T-cell (primary cell): Measurements from ENCODE around the gene SHQ1. TPM values are rescaled to one million over a fixed set of nuclear protein-coding genes. Genes with fewer than 3 reads are reported as not detected.
A peak's percentile ranks its signal among the peaks of the same experiment; 100 is the strongest.

ENCODE experiments used
- ATAC-seq, 4 experiments: fragments of 200-7000 bp in 3 of 4; fragments of 150-1000 bp in 1 of 4; cut with Tn5 transposase; replicated peaks in 1 of 4; 1 replicate in 3 of 4; 2 replicates in 1 of 4; pipeline ENCODE4 v1.10.0; 2021; ENCODE audit warnings: moderate library complexity in 3 of 4, mild to moderate bottlenecking in 2 of 4, moderate number of reproducible peaks in 1 of 4
- CTCF ChIA-PET, 2 donors: fragments of 300-600 bp; sonication (Branson Sonifier 250); formaldehyde crosslinking; loops; one replicate each; lab custom pipeline; 2022; ENCODE audit warnings: antibody characterized with exemption in 2 of 2; lab: Charles Lee
- POLR2A ChIA-PET, 2 donors: fragments of 300-600 bp; sonication (Branson Sonifier 250); formaldehyde crosslinking; loops; one replicate each; lab custom pipeline; 2022; ENCODE audit warnings: antibody characterized with exemption in 2 of 2; lab: Charles Lee
- DNase-seq, 35 experiments: peaks; one replicate each; pipeline versions ENCODE4 v3.0.0 to v3.0.0-alpha.2; 2013 to 2023
- H3K27ac ChIP-seq: one replicate; pipeline ENCODE4 v1.5.1; 2013; ENCODE audit warnings: low read length
- H3K27me3 ChIP-seq, 2 experiments: replicated peaks in 1 of 2; 1 replicate in 1 of 2; 2 replicates in 1 of 2; pipeline versions ENCODE4 v1.6.1 to v1.7.0; 2013; ENCODE audit warnings: low read length in 1 of 2, mixed read lengths in 1 of 2; ENCODE audit not compliant: control insufficient read depth in 2 of 2, insufficient read depth in 2 of 2; ENCODE audit errors: extremely low read depth in 1 of 2
- H3K36me3 ChIP-seq, 2 donors: 1 replicate in 1 of 2; 2 replicates in 1 of 2; pipeline versions ENCODE4 v1.6.1 to v1.7.0; 2013; ENCODE audit warnings: low read length in 1 of 2; ENCODE audit not compliant: control insufficient read depth in 2 of 2, insufficient read depth in 1 of 2; ENCODE audit errors: extremely low read depth in 1 of 2
- H3K4me1 ChIP-seq, 2 experiments: 1 replicate in 1 of 2; 2 replicates in 1 of 2; pipeline versions ENCODE4 v1.6.1 to v1.7.0; 2013; ENCODE audit warnings: low read length in 2 of 2, mixed read lengths in 1 of 2; ENCODE audit not compliant: insufficient read depth in 2 of 2, control insufficient read depth in 1 of 2; ENCODE audit errors: extremely low read depth in 1 of 2
- H3K4me3 ChIP-seq, 2 donors: 1 replicate in 1 of 2; 2 replicates in 1 of 2; pipeline versions ENCODE4 v1.5.1 to v1.7.0; 2013; ENCODE audit warnings: mild to moderate bottlenecking in 2 of 2, low read length in 1 of 2, moderate library complexity in 1 of 2; ENCODE audit not compliant: control insufficient read depth in 1 of 2; ENCODE audit errors: extremely low read depth in 1 of 2
- H3K9me3 ChIP-seq: 2 replicates; pipeline ENCODE4 v1.7.0; 2013
- H3K27ac Mint-ChIP-seq, 2 donors: one replicate each; pipeline ENCODE4 v1.8.0; 2020 to 2021; ENCODE audit warnings: mild to moderate bottlenecking in 2 of 2, mixed read lengths in 2 of 2
- H3K27me3 Mint-ChIP-seq, 2 donors: one replicate each; pipeline ENCODE4 v1.8.0; 2021 to 2022; ENCODE audit warnings: mixed read lengths in 2 of 2
- H3K36me3 Mint-ChIP-seq: one replicate; pipeline ENCODE4 v1.8.0; 2021; ENCODE audit warnings: mixed read lengths
- H3K4me1 Mint-ChIP-seq, 3 donors: one replicate each; pipeline ENCODE4 v1.8.0; 2020 to 2022; ENCODE audit warnings: mixed read lengths in 3 of 3, mild to moderate bottlenecking in 1 of 3
- H3K4me3 Mint-ChIP-seq, 3 donors: one replicate each; pipeline ENCODE4 v1.8.0; 2020 to 2022; ENCODE audit warnings: mild to moderate bottlenecking in 3 of 3, mixed read lengths in 3 of 3, moderate library complexity in 3 of 3
- H3K9me3 Mint-ChIP-seq, 3 donors: one replicate each; pipeline ENCODE4 v1.8.0; 2020 to 2022; ENCODE audit warnings: mixed read lengths in 3 of 3
- WGBS: methylation state at CpG from one replicate; pipeline ENCODE4 v1.1.5; 2013; ENCODE audit warnings: missing lambda C conversion rate; ENCODE audit not compliant: insufficient coverage; 5-methylcytosine and 5-hydroxymethylcytosine counted together
- total RNA-seq, 35 experiments: library from RNA in 6 of 35; stranded (reverse) in 6 of 35; fragments of 120-200 nt in 1 of 35; gene quantifications; one replicate each; pipeline versions ENCODE4 v1.2.1 to v1.2.4 and lab custom pipeline; 2013 to 2026

The SHQ1 gene
- total RNA-seq, 5 donors from 2014 or later (not counting 1 experiment from before 2014, with no cell fraction given): 16.6 to 29.0 (median 27.8) TPM

- no peaks in the 10 kb centered on the region for H3K9me3 ChIP-seq
- no peak for ATAC-seq
- H3K4me3 ChIP-seq: no peak overlapping the region
- ChIA-PET POLR2A (no interaction called here), CTCF (interaction anchor here in 1 of 2 donors (0.5 to 0.6 kb wide), 2 partner anchors 212 to 586 kb away, joined by 3 read pairs; no protein-coding TSS in a partner anchor)
- H3K4me3 Mint-ChIP-seq: no peak overlapping the region
- no peaks in the 10 kb centered on the region for H3K27me3 Mint-ChIP-seq
- no peaks in the 10 kb centered on the region for H3K27me3 ChIP-seq
- no peak for DNase-seq
- peaks cover 6 to 14% (median 13%) of the 10 kb centered on the region in 3 donors for H3K4me1 Mint-ChIP-seq
- H3K36me3 ChIP-seq: peaks cover 0 to 4% of the 10 kb centered on the region in 2 donors
- H3K27ac Mint-ChIP-seq: no peak overlapping the region
- H3K36me3 Mint-ChIP-seq: peaks cover 35% of the 10 kb centered on the region
- no peak overlapping the region for H3K27ac ChIP-seq
- H3K4me1 ChIP-seq: no peaks in the 10 kb centered on the region
- H3K9me3 Mint-ChIP-seq: no peaks in the 10 kb centered on the region
These were observed 47.4 kb downstream of the SHQ1 start for GRCh38 chr3:72800869-72801268.

- H3K9me3 Mint-ChIP-seq: no peaks in the 10 kb centered on the region
- no peaks in the 10 kb centered on the region for H3K9me3 ChIP-seq
- H3K36me3 Mint-ChIP-seq: peaks cover 41% of the 10 kb centered on the region
- DNase-seq (no peak), ATAC-seq (no peak)
- CTCF ChIA-PET: interaction anchor here (0.6 to 1.0 kb wide), 3 partner anchors 21 to 60 kb away, joined by 3 to 4 read pairs (median 3); no protein-coding TSS in a partner anchor
- H3K4me1 Mint-ChIP-seq: peaks cover 9 to 14% (median 13%) of the 10 kb centered on the region in 3 donors
- WGBS: no CpG with 5 or more reads among the region's 3 CpGs
- no peak overlapping the region for H3K4me3 Mint-ChIP-seq
- H3K27me3 Mint-ChIP-seq: no peaks in the 10 kb centered on the region
- no peaks in the 10 kb centered on the region for H3K27me3 ChIP-seq
- no peak overlapping the region for H3K4me3 ChIP-seq
- no peaks in the 10 kb centered on the region for H3K4me1 ChIP-seq
- H3K27ac ChIP-seq: no peak overlapping the region
- H3K36me3 ChIP-seq: peaks cover 0 to 4% of the 10 kb centered on the region in 2 donors
- no peak overlapping the region for H3K27ac Mint-ChIP-seq
- POLR2A ChIA-PET: no interaction called here
These were observed 49.6 kb downstream of the SHQ1 start for GRCh38 chr3:72798552-72799195.

GRCh38 chr3:72797773-72798543 is 50.3 kb downstream of the SHQ1 start:
- Mint-ChIP-seq H3K4me3 (no peak overlapping the region), H3K36me3 (peaks cover 41% of the 10 kb centered on the region), H3K27me3 (no peaks in the 10 kb centered on the region), H3K27ac (no peak overlapping the region), H3K4me1 (peaks cover 9 to 14% (median 13%) of the 10 kb centered on the region in 3 donors), H3K9me3 (no peaks in the 10 kb centered on the region)
- DNase-seq: no peak
- POLR2A ChIA-PET: no interaction called here
- CTCF ChIA-PET: interaction anchor here (0.6 to 1.0 kb wide), 2 partner anchors 24 to 59 kb away, joined by 3 to 4 read pairs; no protein-coding TSS in a partner anchor
- Histone ChIP-seq H3K27ac (no peak overlapping the region), H3K36me3 (peaks cover 0 to 4% of the 10 kb centered on the region in 2 donors), H3K9me3 (no peaks in the 10 kb centered on the region), H3K27me3 (no peaks in the 10 kb centered on the region), H3K4me3 (no peak overlapping the region), H3K4me1 (no peaks in the 10 kb centered on the region)
- no peak for ATAC-seq
- WGBS: 96% methylated on average over 7 of the region's 12 CpGs

GRCh38 chr3:72794079-72794478 is 54.2 kb downstream of the SHQ1 start:
- peaks cover 18 to 19% (median 19%) of the 10 kb centered on the region in 3 donors for H3K4me1 Mint-ChIP-seq
- no peak for ATAC-seq

GRCh38 chr3:72791161-72791560 is 57.1 kb downstream of the SHQ1 start:
- H3K4me1 ChIP-seq: peaks cover 0 to 7% of the 10 kb centered on the region in 2 experiments
- H3K4me3 Mint-ChIP-seq: peak overlapping the region; percentile 24 to 40 (median 32)
- peak overlapping the region; percentile 85 for H3K27ac Mint-ChIP-seq
- peaks cover 27% of the 10 kb centered on the region for H3K36me3 Mint-ChIP-seq
- ChIA-PET POLR2A (interaction anchor here in 1 of 2 donors (0.6 kb wide), 1 partner anchor 52 kb away, joined by 6 read pairs; no protein-coding TSS in a partner anchor), CTCF (interaction anchor here (0.6 to 1.3 kb wide), 6 partner anchors 30 to 1613 kb away, joined by 3 to 8 read pairs (median 4); no protein-coding TSS in a partner anchor)
- DNase-seq: peak in 1 of 35 experiments; percentile 5
- no peaks in the 10 kb centered on the region for H3K9me3 ChIP-seq
- no peak for ATAC-seq
- no peaks in the 10 kb centered on the region for H3K27me3 Mint-ChIP-seq
- no peak overlapping the region for H3K27ac ChIP-seq
- H3K4me1 Mint-ChIP-seq: peaks cover 12 to 14% (median 13%) of the 10 kb centered on the region in 3 donors
- no peak overlapping the region for H3K4me3 ChIP-seq
- no peaks in the 10 kb centered on the region for H3K9me3 Mint-ChIP-seq
- peaks cover 2 to 9% of the 10 kb centered on the region in 2 donors for H3K36me3 ChIP-seq
- WGBS: no CpG with 5 or more reads among the region's 1 CpG
- H3K27me3 ChIP-seq: no peaks in the 10 kb centered on the region

More at GRCh38 chr3:72794079-72794478, 54.2 kb downstream of the SHQ1 start:
- Histone ChIP-seq H3K27me3 (no peaks in the 10 kb centered on the region), H3K27ac (no peak overlapping the region), H3K4me3 (no peak overlapping the region), H3K36me3 (peaks cover 6 to 8% of the 10 kb centered on the region in 2 donors), H3K9me3 (no peaks in the 10 kb centered on the region), H3K4me1 (peaks cover 0 to 7% of the 10 kb centered on the region in 2 experiments)
- ChIA-PET CTCF (interaction anchor here (0.6 to 1.2 kb wide), 2 partner anchors 24 to 920 kb away, joined by 3 read pairs; no protein-coding TSS in a partner anchor), POLR2A (no interaction called here)
- no peak for DNase-seq
- no CpG with 5 or more reads among the region's 3 CpGs for WGBS
- Mint-ChIP-seq H3K27me3 (no peaks in the 10 kb centered on the region), H3K4me3 (no peak overlapping the region), H3K27ac (no peak overlapping the region), H3K9me3 (no peaks in the 10 kb centered on the region), H3K36me3 (peaks cover 44% of the 10 kb centered on the region)

- no CpG with 5 or more reads among the region's 1 CpG for WGBS
- H3K27me3 Mint-ChIP-seq: no peaks in the 10 kb centered on the region
- Histone ChIP-seq H3K27me3 (no peaks in the 10 kb centered on the region), H3K4me3 (no peak overlapping the region), H3K27ac (no peak overlapping the region), H3K4me1 (peaks cover 0 to 7% of the 10 kb centered on the region in 2 experiments), H3K36me3 (peaks cover 2 to 14% of the 10 kb centered on the region in 2 donors), H3K9me3 (no peaks in the 10 kb centered on the region)
- ATAC-seq: no peak
- no peak overlapping the region for H3K4me3 Mint-ChIP-seq
- H3K27ac Mint-ChIP-seq: no peak overlapping the region
- H3K4me1 Mint-ChIP-seq: peaks cover 12 to 14% (median 13%) of the 10 kb centered on the region in 3 donors
- H3K9me3 Mint-ChIP-seq: no peaks in the 10 kb centered on the region
- ChIA-PET POLR2A (interaction anchor here in 1 of 2 donors (0.6 kb wide), 1 partner anchor 368 kb away, joined by 6 read pairs; no protein-coding TSS in a partner anchor), CTCF (no interaction called here)
- DNase-seq: no peak
- H3K36me3 Mint-ChIP-seq: peaks cover 18% of the 10 kb centered on the region
These were observed 58.5 kb downstream of the SHQ1 start for GRCh38 chr3:72789786-72790185.
